Lung (tissue), 16 donors: ENCODE results near the gene PRR4. TPM values are rescaled to one million over a fixed set of nuclear protein-coding genes. Genes with fewer than 3 reads are reported as not detected.

Source experiments
- ATAC-seq: fragments of 200-7000 bp; cut with Tn5 transposase; one replicate; pipeline ENCODE4 v1.9.1; 2020; ENCODE audit warnings: moderate number of reproducible peaks; ENCODE audit not compliant: insufficient read depth, low FRiP score
- DNase-seq, 3 donors: peaks; one replicate each; pipeline ENCODE4 v3.0.0-alpha.2; 2013 to 2017
- H3K27ac ChIP-seq, 2 donors: one replicate each; pipeline ENCODE4 v1.5.1; 2013; ENCODE audit warnings: mild to moderate bottlenecking in 2 of 2, moderate library complexity in 2 of 2, control low read depth in 1 of 2, inconsistent platforms in 1 of 2, low read depth in 1 of 2, low read length in 1 of 2
- H3K27me3 ChIP-seq, 3 donors: one replicate each; pipeline ENCODE4 v1.5.1; 2013; ENCODE audit warnings: low read length in 2 of 3; ENCODE audit not compliant: control insufficient read depth in 3 of 3, insufficient read depth in 3 of 3
- H3K36me3 ChIP-seq, 4 donors: one replicate each; pipeline ENCODE4 v1.5.1; 2013; ENCODE audit warnings: low read length in 4 of 4, mild to moderate bottlenecking in 1 of 4, moderate library complexity in 1 of 4; ENCODE audit not compliant: control insufficient read depth in 4 of 4, insufficient read depth in 4 of 4
- H3K4me1 ChIP-seq, 5 donors: one replicate each; pipeline ENCODE4 v1.5.1; 2013; ENCODE audit warnings: low read length in 5 of 5, mild to moderate bottlenecking in 2 of 5, moderate library complexity in 1 of 5; ENCODE audit not compliant: control insufficient read depth in 5 of 5, insufficient read depth in 5 of 5
- H3K4me3 ChIP-seq: one replicate; pipeline ENCODE4 v1.5.1; 2013; ENCODE audit warnings: mild to moderate bottlenecking, control low read depth, moderate library complexity
- H3K9ac ChIP-seq, 2 donors: one replicate each; pipeline ENCODE4 v1.5.1; 2013; ENCODE audit warnings: low read length in 2 of 2, control low read depth in 1 of 2; ENCODE audit not compliant: insufficient read depth in 1 of 2
- H3K9me3 ChIP-seq, 4 donors: one replicate each; pipeline ENCODE4 v1.5.1; 2013; ENCODE audit warnings: low read length in 3 of 4, mild to moderate bottlenecking in 1 of 4, moderate library complexity in 1 of 4; ENCODE audit not compliant: control insufficient read depth in 4 of 4, insufficient read depth in 3 of 4
- WGBS, 2 donors: extraction: QIAGEN DNeasy Blood & Tissue Kit; methylation state at CpG; one replicate each; pipeline ENCODE4 v1.1.7; 2013; 5-methylcytosine and 5-hydroxymethylcytosine counted together
- long read RNA-seq, 5 donors: transcript quantifications; one replicate each; lab custom pipeline, GENCODE V29; 2026
- polyA plus RNA-seq, 2 donors: library from polyadenylated mRNA; stranded (reverse); fragments of 200-250 nt; gene quantifications; one replicate each; pipeline ENCODE4 v1.2.1, GENCODE V29; 2013
- total RNA-seq, 2 donors: library from RNA; depleted of rRNA in 1 of 2; stranded (reverse); fragments of >200 nt in 1 of 2; gene quantifications; one replicate each; pipeline ENCODE4 v1.2.1, GENCODE V29; 2014 to 2021
- TF ChIP-seq, protein P1 (sequence below): IDR thresholded peaks from 2 replicates; pipeline ENCODE4 v1.5.1; 2012; ENCODE audit warnings: mild to moderate bottlenecking; ENCODE audit errors: control extremely low read depth, extremely low read depth
- donor health status: control.
- donor health status: control.
- donor health status: Bipolar disorder and iron deficiency.
- donor health status: healthy.
- donor health status: DM: yes; HTN: yes; CAD: no.

Gene PRR4, protein sequence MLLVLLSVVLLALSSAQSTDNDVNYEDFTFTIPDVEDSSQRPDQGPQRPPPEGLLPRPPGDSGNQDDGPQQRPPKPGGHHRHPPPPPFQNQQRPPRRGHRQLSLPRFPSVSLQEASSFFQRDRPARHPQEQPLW
- total RNA-seq (1 to 10 TPM; 2.2 to 7.3 TPM), polyA plus RNA-seq (1 to 10 TPM; 3.4 to 3.6 TPM)
- long read RNA-seq, donor 1: 0 reads
- long read RNA-seq, donor 2: 0 reads
- long read RNA-seq, donor 3: 0 reads
- long read RNA-seq, donor 4: 0 reads
- long read RNA-seq, donor 5: 0 reads

DNA sequence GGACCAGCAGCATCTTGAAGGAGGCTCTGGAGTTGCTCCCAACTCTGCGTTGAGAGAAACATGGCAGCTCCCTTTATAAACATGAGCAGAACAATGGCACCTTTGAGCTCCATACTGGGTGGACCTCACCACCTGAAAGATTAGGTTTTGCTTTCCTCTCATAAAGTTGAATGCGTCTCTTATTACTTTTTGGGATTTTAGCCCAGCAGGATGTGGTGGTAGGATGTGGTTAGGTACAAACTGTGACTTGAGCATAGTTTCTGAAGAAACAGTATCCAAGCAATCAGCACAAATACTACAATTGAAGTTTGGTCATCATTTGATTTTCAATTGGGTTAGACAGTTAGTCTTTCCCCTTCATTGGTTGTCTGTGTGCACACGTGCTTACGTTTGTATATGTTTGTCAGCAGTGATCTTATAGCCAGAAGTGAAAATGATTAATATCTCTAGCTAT, at the start of gene PRR4:
PRR4 (minus strand) TSS at position 51 of the 454 bp plus-strand sequence; CDS start at position 13, 38 bp downstream.
- H3K9me3 ChIP-seq: no peaks in the 10 kb centered on the region
- H3K36me3 ChIP-seq: peaks cover 0 to 9% (median 0%) of the 10 kb centered on the region in 4 donors
- no peak within 1 kb of the TSS for H3K9ac ChIP-seq
- DNase-seq: no peak
- H3K27ac ChIP-seq: no peak within 1 kb of the TSS
- no peak for ATAC-seq
- TF ChIP-seq, protein P1, sequence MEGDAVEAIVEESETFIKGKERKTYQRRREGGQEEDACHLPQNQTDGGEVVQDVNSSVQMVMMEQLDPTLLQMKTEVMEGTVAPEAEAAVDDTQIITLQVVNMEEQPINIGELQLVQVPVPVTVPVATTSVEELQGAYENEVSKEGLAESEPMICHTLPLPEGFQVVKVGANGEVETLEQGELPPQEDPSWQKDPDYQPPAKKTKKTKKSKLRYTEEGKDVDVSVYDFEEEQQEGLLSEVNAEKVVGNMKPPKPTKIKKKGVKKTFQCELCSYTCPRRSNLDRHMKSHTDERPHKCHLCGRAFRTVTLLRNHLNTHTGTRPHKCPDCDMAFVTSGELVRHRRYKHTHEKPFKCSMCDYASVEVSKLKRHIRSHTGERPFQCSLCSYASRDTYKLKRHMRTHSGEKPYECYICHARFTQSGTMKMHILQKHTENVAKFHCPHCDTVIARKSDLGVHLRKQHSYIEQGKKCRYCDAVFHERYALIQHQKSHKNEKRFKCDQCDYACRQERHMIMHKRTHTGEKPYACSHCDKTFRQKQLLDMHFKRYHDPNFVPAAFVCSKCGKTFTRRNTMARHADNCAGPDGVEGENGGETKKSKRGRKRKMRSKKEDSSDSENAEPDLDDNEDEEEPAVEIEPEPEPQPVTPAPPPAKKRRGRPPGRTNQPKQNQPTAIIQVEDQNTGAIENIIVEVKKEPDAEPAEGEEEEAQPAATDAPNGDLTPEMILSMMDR: no peak
- H3K4me1 ChIP-seq: peaks cover 0 to 2% (median 0%) of the 10 kb centered on the region in 5 donors
- 78 to 88% methylated on average over 4 of the region's 4 CpGs for WGBS, 2 donors
- H3K27me3 ChIP-seq: no peaks in the 10 kb centered on the region
- H3K4me3 ChIP-seq: no peak within 1 kb of the TSS

DNA sequence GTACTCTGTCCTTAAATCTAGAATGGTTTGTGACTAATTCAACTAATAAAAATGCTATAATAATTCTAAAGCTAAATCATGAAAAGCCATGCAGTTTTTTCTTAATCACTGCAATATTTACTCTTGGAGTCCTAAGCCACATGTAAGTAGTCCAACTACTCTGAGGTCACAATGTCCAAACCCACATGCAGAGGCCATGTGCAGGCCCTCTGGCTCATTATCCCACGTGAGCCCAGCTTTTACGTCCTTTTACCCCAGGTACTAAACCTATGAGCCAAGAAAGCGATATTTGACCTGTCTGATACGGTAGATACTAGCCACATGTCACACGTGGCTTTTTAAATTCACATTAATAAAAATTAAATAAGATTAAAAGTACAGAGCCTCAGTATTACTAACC, 47.6 kb upstream of the PRR4 start:
- Histone ChIP-seq H3K27ac (no peak overlapping the region), H3K4me1 (peaks cover 0 to 3% (median 0%) of the 10 kb centered on the region in 5 donors), H3K9ac (no peak overlapping the region), H3K9me3 (peaks cover 0 to 2% (median 0%) of the 10 kb centered on the region in 4 donors), H3K4me3 (no peak overlapping the region), H3K36me3 (no peaks in the 10 kb centered on the region), H3K27me3 (no peaks in the 10 kb centered on the region)
- ATAC-seq: no peak
- no peak for DNase-seq
- 96 to 97% methylated on average over 5 of the region's 5 CpGs for WGBS, 2 donors
- TF ChIP-seq, protein P1: no peak

DNA sequence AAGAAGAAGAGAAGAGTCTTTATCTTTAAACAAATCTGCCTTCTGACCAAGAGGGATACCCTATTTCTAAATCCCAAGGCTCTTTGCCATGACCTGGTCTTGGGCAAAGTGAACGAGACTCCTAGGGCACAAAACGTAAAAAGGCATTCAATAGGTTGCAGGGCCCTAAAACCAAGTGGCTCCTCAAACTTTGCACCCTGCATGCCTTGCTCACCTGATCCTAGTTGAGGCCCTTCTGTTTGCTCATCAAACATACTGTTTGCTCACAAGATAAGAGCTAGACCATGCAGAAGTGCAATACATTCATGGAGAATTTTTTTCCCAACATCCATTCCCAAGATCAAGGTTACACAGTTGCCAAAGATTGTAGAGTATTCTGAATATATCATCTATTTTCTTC, 42.7 kb upstream of the PRR4 start:
- TF ChIP-seq, protein P1: no peak
- 79 to 95% methylated on average over 2 of the region's 2 CpGs for WGBS, 2 donors
- DNase-seq: peak in 1 of 3 donors; percentile 3

More for the DNA sequence above, 42.7 kb upstream of the PRR4 start:
- H3K27me3 ChIP-seq: no peaks in the 10 kb centered on the region
- H3K9ac ChIP-seq: no peak overlapping the region
- H3K4me1 ChIP-seq: peaks cover 0 to 3% (median 0%) of the 10 kb centered on the region in 5 donors
- no peak for ATAC-seq
- H3K27ac ChIP-seq: no peak overlapping the region
- peaks cover 0 to 2% (median 0%) of the 10 kb centered on the region in 4 donors for H3K9me3 ChIP-seq
- H3K4me3 ChIP-seq: no peak overlapping the region
- H3K36me3 ChIP-seq: no peaks in the 10 kb centered on the region
